SK-N-MC (cell line): ENCODE measurements around the gene OPCML.

Experiments used
- FOXP2 ChIP-seq: optimal IDR thresholded peaks from 2 replicates; pipeline ENCODE3; 2011; ENCODE audit warnings: mild to moderate bottlenecking, moderate library complexity; ENCODE audit not compliant: insufficient read depth; ENCODE audit errors: extremely low read length, control extremely low read depth
- POLR2AphosphoS5 ChIP-seq: IDR thresholded peaks from 2 replicates; pipeline ENCODE4 v1.6.1; 2012; ENCODE audit warnings: mild to moderate bottlenecking, low read depth, low read length, borderline replicate concordance

GRCh38 chr11:133238495-133238894 is 293.8 kb downstream of the OPCML start:
- TF ChIP-seq POLR2AphosphoS5 (no peak), FOXP2 (no peak)
